Limb (tissue), 2 donors: ENCODE measurements around the gene CFC1B.
"Not testable (repeated sequence)": the region's sequence is repeated elsewhere in the genome, so short reads cannot be mapped to it uniquely, and the experiment has no call there.

Source experiments
- DNase-seq, 2 donors: peaks; one replicate each; pipeline ENCODE4 v3.0.0-alpha.2; 2016; ENCODE audit errors: extremely low spot score in 2 of 2

The CFC1B gene

DNA sequence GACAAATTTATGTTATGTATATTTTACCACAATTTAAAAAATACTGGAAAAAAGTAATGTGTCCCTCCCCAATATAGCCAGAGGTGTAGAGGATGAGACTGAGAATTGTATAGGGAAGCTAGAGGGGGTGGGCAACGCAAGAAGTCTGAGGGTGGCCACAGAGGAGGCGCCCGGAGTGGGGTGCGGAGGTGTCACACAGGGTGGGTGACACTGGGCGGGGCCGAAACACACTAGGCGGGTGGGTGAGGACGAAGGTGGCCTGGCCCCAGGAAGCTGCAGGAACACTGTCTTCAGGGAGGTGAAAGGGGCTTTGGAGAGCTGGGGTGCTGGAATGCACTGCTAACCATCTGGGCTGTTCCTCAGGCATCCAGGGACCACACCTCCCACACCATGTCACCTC, 35.4 kb downstream of the CFC1B start:
- not testable (repeated sequence) for DNase-seq

DNA sequence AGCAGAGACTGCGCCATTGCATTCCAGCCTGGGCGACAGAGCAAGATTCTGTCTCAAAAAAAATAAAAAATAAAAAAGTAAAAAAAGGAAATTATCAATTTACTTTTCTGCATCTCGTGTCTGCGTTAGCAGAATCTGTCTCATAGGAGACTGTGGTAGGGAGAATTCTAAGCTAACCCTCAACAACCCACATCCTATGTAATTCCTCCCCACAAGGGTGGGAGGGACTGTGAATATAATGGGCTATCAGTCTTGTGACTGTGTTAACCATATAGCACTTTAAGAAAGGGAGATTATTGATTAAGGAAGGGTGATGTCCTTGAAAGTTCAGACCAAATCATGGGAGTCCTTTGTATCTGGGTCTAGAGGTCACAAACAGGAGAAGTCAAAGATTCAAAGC, 45.1 kb downstream of the CFC1B start:
- DNase-seq: not testable (repeated sequence)

DNA sequence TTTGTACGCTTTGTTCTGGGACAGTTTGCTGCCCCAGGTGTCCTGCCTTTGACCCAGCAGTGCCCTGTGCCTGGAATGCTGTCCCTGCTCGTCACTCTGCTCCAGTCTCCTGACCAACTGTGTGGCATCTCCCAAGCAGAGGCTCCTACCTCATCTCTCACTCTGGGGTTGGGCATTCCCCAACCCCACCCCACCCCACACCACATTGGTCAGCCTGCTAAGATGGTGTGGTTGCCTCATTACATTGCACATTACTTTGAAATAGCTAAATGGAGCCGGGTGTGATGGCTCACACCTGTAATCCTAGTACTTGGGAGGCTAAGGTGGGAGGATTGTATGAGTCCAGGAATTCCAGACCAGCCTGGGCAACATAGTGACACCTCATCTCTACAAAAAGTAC, 50.9 kb downstream of the CFC1B start:
- DNase-seq: not testable (repeated sequence)

DNA sequence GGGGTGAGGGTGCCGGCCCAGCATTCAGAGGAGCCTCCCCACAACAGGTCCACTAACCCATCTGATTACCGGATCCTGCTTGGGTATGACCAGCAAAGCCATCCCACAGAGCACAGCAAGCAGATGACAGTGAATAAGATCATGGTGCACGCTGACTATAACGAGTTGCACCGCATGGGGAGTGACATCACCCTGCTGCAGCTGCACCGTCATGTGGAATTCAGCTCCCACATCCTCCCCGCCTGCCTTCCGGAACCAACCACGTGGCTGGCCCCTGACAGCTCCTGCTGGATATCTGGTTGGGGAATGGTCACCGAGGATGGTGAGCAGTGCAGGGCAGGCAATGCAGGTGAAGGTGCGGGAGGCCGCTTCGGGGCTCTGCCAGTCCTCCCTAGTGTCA, 53.2 kb downstream of the CFC1B start:
- not testable (repeated sequence) for DNase-seq

DNA sequence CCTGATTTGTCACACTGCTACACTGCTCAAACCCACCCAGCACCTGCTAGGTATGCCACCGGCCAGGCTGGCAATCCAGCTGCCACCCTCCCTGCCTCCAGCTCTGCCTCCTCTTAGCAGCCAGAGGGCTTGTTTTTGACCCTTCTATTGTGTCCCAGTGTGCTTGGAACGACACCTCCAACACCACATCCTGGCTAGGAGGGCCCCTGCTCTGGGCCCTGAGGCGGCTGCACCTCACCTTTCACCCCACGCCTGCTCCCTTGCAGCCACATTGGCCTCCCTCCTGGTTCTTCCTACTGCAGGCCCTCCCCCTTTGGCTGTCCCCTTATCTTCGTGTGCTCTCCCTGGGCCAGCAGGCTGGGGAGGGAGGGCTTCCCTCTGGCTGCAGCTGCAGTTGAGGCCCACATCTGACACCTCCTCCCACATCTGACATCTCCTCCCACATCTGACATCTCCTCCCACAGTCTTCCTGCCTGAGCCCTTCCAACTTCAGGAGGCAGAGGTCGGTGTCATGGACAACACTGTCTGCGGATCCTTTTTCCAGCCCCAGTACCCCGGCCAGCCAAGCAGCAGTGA, 55.3 kb downstream of the CFC1B start:
- DNase-seq: not testable (repeated sequence)

DNA sequence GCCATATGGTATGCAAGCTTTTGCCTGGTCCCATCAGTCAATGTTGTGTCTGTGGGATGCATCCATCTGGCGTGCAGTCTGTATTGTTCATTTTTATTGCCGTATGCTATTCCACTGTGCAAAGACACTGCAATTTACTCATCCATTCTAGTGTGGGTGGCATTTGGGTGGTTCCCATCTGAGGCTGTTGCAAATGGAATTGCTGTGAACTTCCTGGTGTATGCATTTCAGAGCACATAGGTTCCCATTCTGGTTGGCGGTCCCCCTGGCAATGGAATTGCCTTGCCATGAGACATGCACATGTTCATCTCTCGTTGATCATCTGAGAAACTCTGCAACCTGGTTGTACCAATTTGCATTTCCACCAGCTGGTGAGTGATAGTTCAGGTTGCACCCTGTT, 56.5 kb downstream of the CFC1B start:
- DNase-seq: not testable (repeated sequence)
